Measurements from ENCODE around the gene AMN1.

DNA sequence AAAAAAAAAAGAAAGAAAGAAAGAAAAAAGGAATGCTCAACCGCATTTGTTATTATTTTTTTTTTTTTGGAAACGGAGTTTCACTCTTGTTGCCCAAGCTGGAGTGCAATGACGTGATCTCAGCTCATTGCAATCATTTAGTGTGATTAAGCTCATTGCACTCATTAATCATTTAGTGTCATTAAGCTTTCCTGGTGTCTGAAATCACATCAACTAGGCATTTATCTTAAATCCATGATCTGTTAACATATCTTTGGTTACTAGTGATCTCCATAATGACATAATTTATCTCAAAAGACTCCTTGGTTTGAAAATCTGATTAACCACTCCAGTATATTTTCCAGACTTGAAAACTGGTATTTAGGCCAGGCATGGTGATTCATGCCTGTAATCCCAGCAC lies 43.0 kb downstream of the AMN1 start:
- TF ChIP-seq, protein P1, sequence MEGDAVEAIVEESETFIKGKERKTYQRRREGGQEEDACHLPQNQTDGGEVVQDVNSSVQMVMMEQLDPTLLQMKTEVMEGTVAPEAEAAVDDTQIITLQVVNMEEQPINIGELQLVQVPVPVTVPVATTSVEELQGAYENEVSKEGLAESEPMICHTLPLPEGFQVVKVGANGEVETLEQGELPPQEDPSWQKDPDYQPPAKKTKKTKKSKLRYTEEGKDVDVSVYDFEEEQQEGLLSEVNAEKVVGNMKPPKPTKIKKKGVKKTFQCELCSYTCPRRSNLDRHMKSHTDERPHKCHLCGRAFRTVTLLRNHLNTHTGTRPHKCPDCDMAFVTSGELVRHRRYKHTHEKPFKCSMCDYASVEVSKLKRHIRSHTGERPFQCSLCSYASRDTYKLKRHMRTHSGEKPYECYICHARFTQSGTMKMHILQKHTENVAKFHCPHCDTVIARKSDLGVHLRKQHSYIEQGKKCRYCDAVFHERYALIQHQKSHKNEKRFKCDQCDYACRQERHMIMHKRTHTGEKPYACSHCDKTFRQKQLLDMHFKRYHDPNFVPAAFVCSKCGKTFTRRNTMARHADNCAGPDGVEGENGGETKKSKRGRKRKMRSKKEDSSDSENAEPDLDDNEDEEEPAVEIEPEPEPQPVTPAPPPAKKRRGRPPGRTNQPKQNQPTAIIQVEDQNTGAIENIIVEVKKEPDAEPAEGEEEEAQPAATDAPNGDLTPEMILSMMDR (conservative IDR thresholded peaks at IDR 0.05 in 1 of 2, IDR thresholded peaks at IDR 0.05 in 1 of 2; ENCODE audit: low read depth in 1 of 2, low read length in 2 of 2) = no peak
- TF ChIP-seq EZH2 (IDR thresholded peaks at IDR 0.05; ENCODE audit: low read length, missing control alignments) = no peak
